BLaER1 (cell line): Measurements from ENCODE around the gene MBOAT7.
"Not testable (repeated sequence)": the region's sequence is repeated elsewhere in the genome, so short reads cannot be mapped to it uniquely, and the experiment has no call there.

Source experiments
- H3K27ac ChIP-seq: shearing (Covaris generic); formaldehyde crosslinking; 2 replicates; pipeline ENCODE4 v1.8.1; 2022
- H3K27me3 ChIP-seq: shearing (Covaris generic); formaldehyde crosslinking; 2 replicates; pipeline ENCODE4 v1.8.1; 2022
- H3K36me3 ChIP-seq: shearing (Covaris generic); formaldehyde crosslinking; 2 replicates; pipeline ENCODE4 v1.8.1; 2022
- H3K4me1 ChIP-seq: shearing (Covaris generic); formaldehyde crosslinking; 2 replicates; pipeline ENCODE4 v1.8.1; 2022
- H3K4me2 ChIP-seq: shearing (Covaris generic); formaldehyde crosslinking; 2 replicates; pipeline ENCODE4 v1.8.1; 2022
- H3K4me3 ChIP-seq: shearing (Covaris generic); formaldehyde crosslinking; 2 replicates; pipeline ENCODE4 v1.8.1; 2022
- H3K9ac ChIP-seq: shearing (Covaris generic); formaldehyde crosslinking; 2 replicates; pipeline ENCODE4 v1.8.1; 2022
- H3K9me3 ChIP-seq: shearing (Covaris generic); formaldehyde crosslinking; 2 replicates; pipeline ENCODE4 v1.8.1; 2022
- H4K20me1 ChIP-seq: shearing (Covaris generic); formaldehyde crosslinking; 2 replicates; pipeline ENCODE4 v1.8.1; 2022
- Cebpa-rat ChIP-seq: shearing (Covaris generic); IDR thresholded peaks from 2 replicates; pipeline ENCODE4 v1.8.1; 2022

The MBOAT7 gene, protein sequence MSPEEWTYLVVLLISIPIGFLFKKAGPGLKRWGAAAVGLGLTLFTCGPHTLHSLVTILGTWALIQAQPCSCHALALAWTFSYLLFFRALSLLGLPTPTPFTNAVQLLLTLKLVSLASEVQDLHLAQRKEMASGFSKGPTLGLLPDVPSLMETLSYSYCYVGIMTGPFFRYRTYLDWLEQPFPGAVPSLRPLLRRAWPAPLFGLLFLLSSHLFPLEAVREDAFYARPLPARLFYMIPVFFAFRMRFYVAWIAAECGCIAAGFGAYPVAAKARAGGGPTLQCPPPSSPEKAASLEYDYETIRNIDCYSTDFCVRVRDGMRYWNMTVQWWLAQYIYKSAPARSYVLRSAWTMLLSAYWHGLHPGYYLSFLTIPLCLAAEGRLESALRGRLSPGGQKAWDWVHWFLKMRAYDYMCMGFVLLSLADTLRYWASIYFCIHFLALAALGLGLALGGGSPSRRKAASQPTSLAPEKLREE

DNA sequence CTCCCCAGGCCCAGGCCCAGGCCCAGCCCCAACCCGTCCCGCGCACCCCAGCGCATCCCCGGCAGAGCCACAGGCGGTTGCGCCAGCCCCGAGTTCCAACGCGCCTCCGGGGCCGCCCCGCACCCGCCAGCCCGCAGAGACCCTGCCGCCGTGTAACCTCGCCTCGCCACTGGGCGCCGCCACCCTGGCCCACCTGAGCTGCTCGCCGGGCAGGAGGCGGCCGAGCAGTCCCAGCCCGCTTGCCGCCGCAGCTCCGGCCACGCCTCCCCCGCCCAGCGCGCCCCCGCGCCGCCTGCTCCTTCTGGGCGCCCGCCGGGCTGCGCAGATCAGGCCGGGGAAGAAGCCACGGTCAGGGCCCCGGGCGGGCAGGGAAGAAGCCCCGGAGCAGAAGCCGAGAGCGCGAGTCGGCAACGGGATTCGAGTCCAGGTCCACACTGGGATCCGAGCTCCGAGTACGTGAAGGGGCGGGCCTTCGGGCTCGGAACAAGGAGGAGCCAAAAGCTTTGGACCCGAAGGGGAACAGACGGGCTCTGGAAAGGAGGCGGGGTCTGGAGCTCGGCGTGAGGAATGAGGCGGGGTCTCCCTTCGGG, at the start of gene MBOAT7:
Gene MBOAT7, minus strand, starts transcription at position 436 of the 590 bp plus-strand sequence. CDS start 1,072 bp downstream, outside the sequence.
- Histone ChIP-seq H3K4me1 (peaks cover 36% of the 10 kb centered on the region), H3K36me3 (peaks cover 46% of the 10 kb centered on the region), H3K4me3 (peak within 1 kb of the TSS; percentile 81), H4K20me1 (peaks cover 27% of the 10 kb centered on the region), H3K27ac (peak within 1 kb of the TSS; percentile 95), H3K9ac (peak within 1 kb of the TSS; percentile 89), H3K4me2 (peak within 1 kb of the TSS; percentile 99), H3K27me3 (no peaks in the 10 kb centered on the region), H3K9me3 (no peaks in the 10 kb centered on the region)
- no peak for TF ChIP-seq Cebpa-rat

DNA sequence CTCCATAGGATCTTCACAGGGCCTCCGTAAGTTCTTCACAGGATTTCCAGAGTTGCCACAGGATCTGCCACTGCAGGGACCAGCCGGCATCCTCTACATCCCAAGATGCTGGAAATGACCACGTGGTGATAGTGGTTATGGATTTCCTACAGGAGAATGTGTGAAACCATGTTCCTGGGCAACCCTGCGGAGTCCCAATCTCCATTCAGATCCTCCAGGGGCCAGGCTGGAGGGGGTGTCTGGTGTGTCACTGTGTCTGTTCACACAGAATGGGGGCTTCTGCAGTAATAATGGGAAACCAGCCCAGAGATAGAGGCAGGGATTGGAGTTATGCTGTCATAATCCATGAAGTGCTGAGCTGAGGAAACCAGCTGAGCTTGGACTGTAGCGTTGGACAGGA, 44.6 kb upstream of the MBOAT7 start:
- Histone ChIP-seq H3K9ac (no peak overlapping the region), H3K9me3 (peaks cover 14% of the 10 kb centered on the region), H3K27ac (no peak overlapping the region), H3K36me3 (no peaks in the 10 kb centered on the region), H3K27me3 (no peaks in the 10 kb centered on the region), H3K4me2 (no peak overlapping the region), H3K4me3 (no peak overlapping the region), H4K20me1 (no peaks in the 10 kb centered on the region), H3K4me1 (no peaks in the 10 kb centered on the region)
- no peak for TF ChIP-seq Cebpa-rat

DNA sequence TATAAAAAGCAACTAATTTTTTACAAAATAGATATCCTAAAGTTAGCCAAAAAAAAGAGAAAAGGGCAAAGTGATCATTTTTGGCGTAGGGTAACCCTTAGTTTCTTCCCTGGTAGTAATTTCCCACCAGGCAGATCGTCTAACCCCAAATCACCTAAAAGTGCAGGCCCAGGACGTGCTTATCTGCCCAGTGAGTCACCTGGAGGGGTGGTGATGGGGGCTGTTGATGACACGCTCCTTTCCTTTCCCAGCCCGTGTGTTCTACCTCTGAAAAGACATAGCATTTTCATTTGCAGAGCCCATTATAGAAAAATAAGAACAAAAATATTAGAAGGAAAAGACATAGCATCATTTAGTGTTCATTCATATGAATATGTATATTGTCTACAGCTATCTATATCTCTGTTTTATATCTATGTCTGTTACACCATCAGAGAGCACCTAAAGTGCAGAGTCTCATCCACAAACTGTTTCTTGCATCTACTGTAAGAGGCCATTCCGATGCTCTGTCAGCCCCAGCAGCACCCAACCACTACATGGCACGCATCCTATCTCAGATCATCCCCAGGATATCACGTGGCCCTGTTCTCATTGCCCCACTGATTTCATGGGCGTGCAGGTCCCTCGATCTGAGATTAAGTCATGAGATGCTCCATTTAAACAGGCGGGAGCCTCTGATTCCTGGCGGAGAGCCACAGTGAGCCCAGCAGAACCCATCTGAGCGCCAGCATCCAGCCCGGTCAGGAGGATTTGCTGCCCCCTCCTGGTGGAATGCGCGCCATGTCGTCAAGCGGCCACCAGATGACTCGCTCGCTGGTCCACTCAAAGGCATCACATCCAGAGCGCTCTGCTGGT, 41.9 kb upstream of the MBOAT7 start:
- no peaks in the 10 kb centered on the region for H3K27me3 ChIP-seq
- H3K4me3 ChIP-seq, result no peak overlapping the region
- no peak overlapping the region for H3K4me2 ChIP-seq
- no peak for TF ChIP-seq Cebpa-rat
- H3K9me3 ChIP-seq, result peaks cover 24% of the 10 kb centered on the region
- no peak overlapping the region for H3K27ac ChIP-seq
- H3K9ac ChIP-seq, result no peak overlapping the region
- no peaks in the 10 kb centered on the region for H3K4me1 ChIP-seq
- no peaks in the 10 kb centered on the region for H3K36me3 ChIP-seq
- no peaks in the 10 kb centered on the region for H4K20me1 ChIP-seq

DNA sequence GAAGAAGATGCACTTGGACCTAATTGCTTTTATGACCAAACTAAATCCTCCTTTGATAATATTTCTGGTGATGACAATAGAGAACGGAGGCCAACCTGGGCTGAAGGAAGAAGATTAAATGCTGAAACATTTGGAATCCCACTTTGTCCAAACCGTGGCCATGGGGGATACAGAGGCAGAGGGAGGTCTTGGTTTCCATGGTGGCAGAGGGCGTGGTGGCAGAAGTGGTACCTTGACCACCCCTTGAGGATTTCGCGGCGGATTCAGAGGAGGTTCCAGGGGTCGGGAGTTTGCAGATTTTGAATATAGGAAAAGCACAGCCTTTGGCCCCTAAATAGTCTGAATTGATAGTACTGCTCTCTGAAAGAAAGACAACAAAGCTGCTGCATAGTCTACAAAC, 40.7 kb upstream of the MBOAT7 start:
- Histone ChIP-seq H3K4me1 (no peaks in the 10 kb centered on the region), H3K9ac (no peak overlapping the region), H3K36me3 (no peaks in the 10 kb centered on the region), H3K9me3 (peaks cover 23% of the 10 kb centered on the region), H3K27me3 (no peaks in the 10 kb centered on the region), H4K20me1 (no peaks in the 10 kb centered on the region), H3K4me2 (no peak overlapping the region), H3K27ac (no peak overlapping the region), H3K4me3 (no peak overlapping the region)
- no peak for TF ChIP-seq Cebpa-rat

DNA sequence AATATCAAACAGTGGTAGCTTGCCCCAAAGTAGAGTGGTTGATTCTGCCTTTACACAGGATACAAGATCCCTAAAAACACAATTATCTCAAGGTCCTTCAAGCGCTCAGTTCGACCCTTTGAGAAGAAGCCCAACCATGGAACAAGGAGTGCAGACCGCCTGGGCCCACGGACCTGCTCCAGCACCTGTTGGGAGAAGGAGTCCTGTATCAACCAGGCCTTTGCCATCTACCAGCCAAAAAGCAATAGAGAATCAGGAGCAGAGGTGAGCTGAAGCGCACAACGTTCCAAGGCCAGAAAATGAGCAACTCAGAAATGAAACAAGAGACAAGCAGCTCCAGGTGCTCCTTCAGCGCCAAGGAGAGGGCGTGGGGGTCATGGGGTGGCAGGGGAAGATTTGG, 39.8 kb upstream of the MBOAT7 start:
- Histone ChIP-seq H3K9ac (no peak overlapping the region), H3K4me2 (no peak overlapping the region), H3K9me3 (peaks cover 15% of the 10 kb centered on the region), H3K27me3 (no peaks in the 10 kb centered on the region), H3K4me3 (no peak overlapping the region), H3K4me1 (no peaks in the 10 kb centered on the region), H4K20me1 (no peaks in the 10 kb centered on the region), H3K36me3 (no peaks in the 10 kb centered on the region), H3K27ac (no peak overlapping the region)
- TF ChIP-seq Cebpa-rat, result no peak

DNA sequence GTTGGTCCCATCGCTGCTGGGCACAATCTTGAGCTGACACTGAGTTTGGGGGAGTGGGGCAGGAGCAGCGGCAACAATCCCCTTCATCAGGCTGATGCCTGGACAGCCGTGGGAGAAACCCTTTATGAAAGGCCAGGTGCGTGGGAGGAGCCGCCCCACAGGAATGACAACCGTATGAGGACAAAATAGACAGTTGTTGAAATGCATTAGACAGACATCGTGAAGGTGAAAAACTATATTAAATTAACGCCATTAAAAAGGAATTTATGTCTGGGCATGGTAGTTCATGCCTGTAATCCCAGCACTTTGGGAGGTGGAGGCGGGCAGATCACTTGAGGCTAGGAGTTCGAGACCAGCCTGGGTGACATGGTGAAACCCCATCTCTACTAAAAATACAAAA, 35.2 kb upstream of the MBOAT7 start:
- H3K4me3 ChIP-seq, H4K20me1 ChIP-seq, H3K27me3 ChIP-seq, H3K27ac ChIP-seq, H3K4me2 ChIP-seq, H3K36me3 ChIP-seq, H3K9ac ChIP-seq: not testable (repeated sequence)
- peaks cover 17% of the 10 kb centered on the region for H3K4me1 ChIP-seq
- H3K9me3 ChIP-seq, result peaks cover 11% of the 10 kb centered on the region

DNA sequence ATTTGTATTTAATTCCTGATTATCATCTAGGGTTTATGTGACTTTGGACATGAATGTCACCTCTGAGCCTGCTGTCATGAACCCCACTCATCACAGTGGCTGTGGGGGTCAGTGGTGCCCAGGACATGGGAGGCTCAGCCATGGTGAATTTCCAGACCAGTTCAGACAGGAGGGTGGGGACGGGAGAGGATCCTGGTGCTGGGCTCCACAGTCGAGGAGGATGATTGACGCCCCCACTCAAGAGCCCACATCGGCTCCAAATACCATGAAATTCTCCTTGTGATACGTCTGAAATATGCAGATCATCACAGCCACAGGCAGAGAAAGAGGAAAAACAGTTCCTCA, 34.5 kb upstream of the MBOAT7 start:
- H3K9me3 ChIP-seq, result peaks cover 11% of the 10 kb centered on the region
- not testable (repeated sequence) for H3K36me3 ChIP-seq, H3K27me3 ChIP-seq, H3K9ac ChIP-seq, H3K4me3 ChIP-seq, H3K4me2 ChIP-seq, H4K20me1 ChIP-seq, H3K27ac ChIP-seq
- peaks cover 17% of the 10 kb centered on the region for H3K4me1 ChIP-seq

DNA sequence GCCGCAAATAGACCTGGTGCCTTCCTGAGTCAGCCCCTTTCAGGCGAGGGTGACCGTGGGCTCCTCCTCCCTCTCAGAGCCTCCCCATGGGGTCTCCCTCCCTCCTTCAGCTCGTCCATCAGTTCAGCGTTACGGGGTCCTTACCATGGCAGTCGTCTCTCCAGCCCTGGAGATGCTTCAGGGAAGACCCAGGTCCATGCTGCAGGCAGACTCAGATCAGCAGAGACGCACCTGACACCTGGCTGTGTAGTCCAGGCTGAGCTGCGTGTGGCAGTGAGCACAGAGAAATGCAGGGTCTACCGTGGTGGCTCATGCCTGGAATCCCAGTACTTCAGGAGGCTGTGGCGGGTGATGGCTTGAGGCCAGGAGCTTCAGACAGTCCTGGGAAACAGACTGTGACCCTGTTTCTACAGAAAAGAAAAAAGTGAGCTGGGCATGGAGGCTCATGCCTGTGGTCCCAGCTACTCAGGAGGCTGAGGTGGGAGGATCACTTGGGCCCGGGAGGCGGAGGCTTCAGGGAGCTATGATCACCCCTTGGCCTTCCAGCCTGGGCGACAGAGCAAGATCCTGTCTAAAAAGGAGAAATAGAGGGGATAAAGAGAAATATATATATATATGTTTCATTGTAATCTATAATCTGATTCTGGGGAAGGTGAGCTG, 34.0 kb upstream of the MBOAT7 start:
- Histone ChIP-seq H3K4me2 (peak overlapping the region; percentile 74), H3K36me3 (peaks cover 12% of the 10 kb centered on the region), H3K4me1 (peaks cover 17% of the 10 kb centered on the region)
- not testable (repeated sequence) for H3K9me3 ChIP-seq, H3K27ac ChIP-seq, H3K9ac ChIP-seq, H4K20me1 ChIP-seq, H3K4me3 ChIP-seq, H3K27me3 ChIP-seq

DNA sequence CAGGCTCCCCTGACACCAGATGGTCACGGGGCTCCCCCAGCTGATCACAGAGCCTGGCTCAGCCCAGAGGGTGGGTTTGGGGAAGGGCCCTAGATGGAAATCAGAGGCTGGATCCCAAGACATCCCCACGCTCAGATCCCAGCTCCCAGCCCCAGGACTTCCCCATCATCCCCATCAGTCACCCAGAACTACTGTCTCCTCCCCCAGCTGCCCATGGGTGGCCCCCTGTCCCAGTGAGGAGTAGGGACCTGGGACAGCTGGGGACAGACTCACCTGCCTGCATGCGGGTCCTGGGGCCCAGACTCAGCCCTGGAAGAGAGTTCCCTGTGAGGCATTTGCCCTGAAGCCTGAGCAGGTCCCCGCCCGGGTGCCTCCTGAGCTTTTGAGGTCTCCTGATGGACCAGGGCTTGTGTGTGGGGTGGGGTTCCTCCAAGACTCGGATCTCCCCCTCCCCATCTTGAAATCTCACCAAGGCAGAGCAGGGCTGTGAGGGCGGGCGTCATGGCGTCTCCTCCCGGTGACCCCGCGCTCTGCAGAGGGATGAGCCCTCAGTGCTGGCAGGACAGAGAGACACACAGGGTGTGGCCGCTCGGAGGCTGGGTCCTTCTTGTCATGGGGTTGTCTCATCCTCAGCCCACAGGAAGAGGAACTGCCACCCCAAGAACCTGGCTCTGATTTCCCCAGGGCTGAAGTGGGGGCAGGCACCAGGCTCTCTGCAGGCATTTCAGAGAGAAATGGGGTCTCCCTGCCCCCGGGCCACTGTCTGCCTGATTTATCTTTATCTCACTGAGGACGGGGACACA, 33.3 kb upstream of the MBOAT7 start, which contains the start of gene LILRB3:
Gene LILRB3, minus strand, starts transcription at position 534 of the 803 bp plus-strand sequence. Its CDS starts 31 bp downstream, at position 503.
- not testable (repeated sequence) for H3K27ac ChIP-seq, H3K4me3 ChIP-seq, H4K20me1 ChIP-seq, H3K9me3 ChIP-seq, H3K27me3 ChIP-seq, H3K9ac ChIP-seq
- peak within 1 kb of the TSS; percentile 74 for H3K4me2 ChIP-seq
- peaks cover 17% of the 10 kb centered on the region for H3K4me1 ChIP-seq
- peaks cover 18% of the 10 kb centered on the region for H3K36me3 ChIP-seq

DNA sequence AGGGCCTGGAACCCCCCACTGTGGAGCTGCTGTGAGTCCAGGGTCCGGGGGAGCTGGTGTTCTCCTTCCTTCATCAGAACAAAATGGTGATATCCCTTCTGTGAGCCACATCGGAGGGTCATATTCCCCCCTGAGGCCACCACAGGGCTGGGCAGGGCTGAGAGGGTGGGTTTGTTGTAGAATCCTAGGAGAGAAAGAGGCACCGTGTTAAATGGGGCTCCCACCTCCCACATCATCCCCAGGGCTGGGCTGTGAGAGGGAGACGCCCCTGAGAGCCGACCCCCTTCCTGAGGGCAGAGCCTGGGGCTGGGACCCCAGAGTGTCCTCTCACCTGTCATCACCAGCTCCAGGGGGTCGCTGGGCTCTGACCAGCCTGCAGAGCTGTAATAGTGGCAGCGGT, 32.6 kb upstream of the MBOAT7 start:
- H3K9me3 ChIP-seq, H4K20me1 ChIP-seq, H3K27me3 ChIP-seq, H3K4me3 ChIP-seq, H3K9ac ChIP-seq, H3K27ac ChIP-seq, H3K4me2 ChIP-seq: not testable (repeated sequence)
- H3K4me1 ChIP-seq, result peaks cover 17% of the 10 kb centered on the region
- peaks cover 19% of the 10 kb centered on the region for H3K36me3 ChIP-seq

DNA sequence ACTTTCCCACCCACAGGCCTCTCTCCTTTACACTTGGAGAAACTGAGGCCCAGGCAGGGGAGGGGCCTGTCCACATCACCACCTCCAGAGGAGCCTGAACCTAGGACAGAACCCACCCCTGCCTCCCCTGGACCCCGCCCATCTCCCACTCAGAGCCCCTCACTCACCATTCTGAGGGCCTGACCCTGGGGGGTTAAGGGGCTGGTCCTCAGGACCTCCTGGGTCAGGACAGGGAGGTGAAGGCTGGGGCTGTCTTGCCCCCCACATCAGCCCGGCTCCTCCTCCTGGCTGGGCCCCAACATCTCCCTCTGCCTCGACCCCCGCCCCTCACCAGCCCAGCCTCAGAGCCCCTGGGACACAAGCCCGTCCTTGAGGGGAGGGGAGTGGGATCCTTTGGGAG, 30.3 kb upstream of the MBOAT7 start:
- not testable (repeated sequence) for H3K27ac ChIP-seq, H3K9me3 ChIP-seq, H3K27me3 ChIP-seq, H3K4me2 ChIP-seq, H3K9ac ChIP-seq, H3K4me3 ChIP-seq, H4K20me1 ChIP-seq
- peaks cover 17% of the 10 kb centered on the region for H3K4me1 ChIP-seq
- peaks cover 37% of the 10 kb centered on the region for H3K36me3 ChIP-seq
